ENCODE results near the gene GPRIN1. TPM values are rescaled to one million over a fixed set of nuclear protein-coding genes. Genes with fewer than 3 reads are reported as not detected.

Gene GPRIN1
- total and polyA plus RNA-seq, 4 donors: 0.23 to 0.50 (median 0.30) TPM; not detected in 1

DNA sequence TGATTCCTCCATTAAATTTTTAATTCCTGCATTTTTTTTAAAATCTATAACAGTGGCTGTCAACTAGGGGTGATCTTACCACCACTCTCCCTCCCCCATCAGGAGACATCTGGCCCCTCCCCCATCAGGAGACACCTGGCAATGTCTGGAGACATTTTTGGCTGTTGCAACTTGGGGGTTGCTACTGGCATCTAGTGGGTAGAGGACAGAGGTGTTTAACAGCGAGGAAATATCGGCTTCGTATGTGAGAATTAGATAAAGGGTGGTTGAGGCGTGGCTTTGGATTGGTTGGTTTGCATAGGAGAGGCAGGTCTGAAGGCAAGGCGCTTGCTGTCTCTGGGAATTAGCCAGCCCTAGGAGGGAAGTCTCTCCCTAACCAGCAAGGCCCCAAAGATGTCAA is 50.3 kb downstream of the GPRIN1 start:
- Histone ChIP-seq H3K36me3 (ENCODE audit: control insufficient read depth in 4 of 4, insufficient read depth in 3 of 4, low read depth in 1 of 4, low read length in 3 of 4) (no peaks in the 10 kb centered on the region), H3K9ac (ENCODE audit: low read depth in 1 of 2, low read length in 2 of 2) (no peak overlapping the region), H3K27me3 (ENCODE audit: control insufficient read depth in 4 of 4, insufficient read depth in 4 of 4, low read length in 3 of 4) (no peaks in the 10 kb centered on the region), H3K27ac (ENCODE audit: low read depth in 1 of 2, low read length in 2 of 2) (no peak overlapping the region), H3K9me3 (ENCODE audit: control insufficient read depth in 4 of 4, low read length in 3 of 4) (no peaks in the 10 kb centered on the region), H3K4me1 (ENCODE audit: control insufficient read depth in 4 of 4, insufficient read depth in 4 of 4, low read length in 3 of 4) (no peaks in the 10 kb centered on the region), H3K4me3 (ENCODE audit: low read depth in 1 of 3, low read length in 3 of 3) (no peak overlapping the region)
- no peak for TF ChIP-seq JUND (IDR thresholded peaks at IDR 0.05)
- no peak for TF ChIP-seq HNF4A (conservative IDR thresholded peaks at IDR 0.05)
- no peak for TF ChIP-seq YY1 (IDR thresholded peaks at IDR 0.05)
- no peak for TF ChIP-seq HNF4G (IDR thresholded peaks at IDR 0.05)
- TF ChIP-seq NR2F2 (IDR thresholded peaks at IDR 0.05): no peak
- TF ChIP-seq, protein P1, sequence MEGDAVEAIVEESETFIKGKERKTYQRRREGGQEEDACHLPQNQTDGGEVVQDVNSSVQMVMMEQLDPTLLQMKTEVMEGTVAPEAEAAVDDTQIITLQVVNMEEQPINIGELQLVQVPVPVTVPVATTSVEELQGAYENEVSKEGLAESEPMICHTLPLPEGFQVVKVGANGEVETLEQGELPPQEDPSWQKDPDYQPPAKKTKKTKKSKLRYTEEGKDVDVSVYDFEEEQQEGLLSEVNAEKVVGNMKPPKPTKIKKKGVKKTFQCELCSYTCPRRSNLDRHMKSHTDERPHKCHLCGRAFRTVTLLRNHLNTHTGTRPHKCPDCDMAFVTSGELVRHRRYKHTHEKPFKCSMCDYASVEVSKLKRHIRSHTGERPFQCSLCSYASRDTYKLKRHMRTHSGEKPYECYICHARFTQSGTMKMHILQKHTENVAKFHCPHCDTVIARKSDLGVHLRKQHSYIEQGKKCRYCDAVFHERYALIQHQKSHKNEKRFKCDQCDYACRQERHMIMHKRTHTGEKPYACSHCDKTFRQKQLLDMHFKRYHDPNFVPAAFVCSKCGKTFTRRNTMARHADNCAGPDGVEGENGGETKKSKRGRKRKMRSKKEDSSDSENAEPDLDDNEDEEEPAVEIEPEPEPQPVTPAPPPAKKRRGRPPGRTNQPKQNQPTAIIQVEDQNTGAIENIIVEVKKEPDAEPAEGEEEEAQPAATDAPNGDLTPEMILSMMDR (IDR thresholded peaks at IDR 0.05; ENCODE audit: low read depth, low read length, missing input control): no peak
- no peak for TF ChIP-seq GABPA (IDR thresholded peaks at IDR 0.05 in 1 of 2, conservative IDR thresholded peaks at IDR 0.05 in 1 of 2)
- TF ChIP-seq, protein P2, sequence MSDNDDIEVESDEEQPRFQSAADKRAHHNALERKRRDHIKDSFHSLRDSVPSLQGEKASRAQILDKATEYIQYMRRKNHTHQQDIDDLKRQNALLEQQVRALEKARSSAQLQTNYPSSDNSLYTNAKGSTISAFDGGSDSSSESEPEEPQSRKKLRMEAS (IDR thresholded peaks at IDR 0.05): no peak
- no peak for TF ChIP-seq RAD21 (IDR thresholded peaks at IDR 0.05)
- TF ChIP-seq EGR1 (IDR thresholded peaks at IDR 0.05; ENCODE audit: low read depth in 2 of 2): no peak
- TF ChIP-seq FOXA1 (IDR thresholded peaks at IDR 0.05): no peak
- no peak for TF ChIP-seq RXRA (IDR thresholded peaks at IDR 0.05)
- WGBS: 70% methylated on average over 5 of the region's 5 CpGs
- DNase-seq (ENCODE audit: low spot score): no peak

DNA sequence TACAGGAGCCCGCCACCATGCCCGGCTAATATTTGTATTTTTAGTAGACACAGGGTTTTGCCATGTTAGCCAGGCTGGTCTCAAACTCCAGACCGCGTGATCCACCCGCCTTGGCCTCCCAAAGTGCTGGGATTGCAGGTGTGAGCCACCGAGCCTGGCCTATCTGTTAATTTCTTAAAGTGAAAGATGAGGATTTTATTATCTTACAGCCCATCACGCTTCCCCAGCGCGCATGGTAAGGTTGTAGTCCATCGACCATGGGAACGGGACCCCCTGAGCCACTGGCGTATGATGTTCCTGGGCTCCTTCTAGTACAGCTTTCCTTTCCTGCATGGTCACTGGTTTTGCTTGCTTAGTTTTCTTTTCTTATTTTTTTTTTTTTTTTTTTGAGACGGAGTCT is 52.1 kb downstream of the GPRIN1 start:
- WGBS: 96% methylated on average over 13 of the region's 13 CpGs
- Histone ChIP-seq H3K9ac (ENCODE audit: low read depth in 1 of 2, low read length in 2 of 2) (no peak overlapping the region), H3K4me3 (ENCODE audit: low read depth in 1 of 3, low read length in 3 of 3) (no peak overlapping the region), H3K36me3 (ENCODE audit: control insufficient read depth in 4 of 4, insufficient read depth in 3 of 4, low read depth in 1 of 4, low read length in 3 of 4) (no peaks in the 10 kb centered on the region), H3K4me1 (ENCODE audit: control insufficient read depth in 4 of 4, insufficient read depth in 4 of 4, low read length in 3 of 4) (no peaks in the 10 kb centered on the region), H3K27me3 (ENCODE audit: control insufficient read depth in 4 of 4, insufficient read depth in 4 of 4, low read length in 3 of 4) (no peaks in the 10 kb centered on the region), H3K27ac (ENCODE audit: low read depth in 1 of 2, low read length in 2 of 2) (no peak overlapping the region), H3K9me3 (ENCODE audit: control insufficient read depth in 4 of 4, low read length in 3 of 4) (no peaks in the 10 kb centered on the region)
- no peak for DNase-seq (ENCODE audit: low spot score)
- TF ChIP-seq, protein P3, sequence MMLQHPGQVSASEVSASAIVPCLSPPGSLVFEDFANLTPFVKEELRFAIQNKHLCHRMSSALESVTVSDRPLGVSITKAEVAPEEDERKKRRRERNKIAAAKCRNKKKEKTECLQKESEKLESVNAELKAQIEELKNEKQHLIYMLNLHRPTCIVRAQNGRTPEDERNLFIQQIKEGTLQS (IDR thresholded peaks at IDR 0.05): no peak

DNA sequence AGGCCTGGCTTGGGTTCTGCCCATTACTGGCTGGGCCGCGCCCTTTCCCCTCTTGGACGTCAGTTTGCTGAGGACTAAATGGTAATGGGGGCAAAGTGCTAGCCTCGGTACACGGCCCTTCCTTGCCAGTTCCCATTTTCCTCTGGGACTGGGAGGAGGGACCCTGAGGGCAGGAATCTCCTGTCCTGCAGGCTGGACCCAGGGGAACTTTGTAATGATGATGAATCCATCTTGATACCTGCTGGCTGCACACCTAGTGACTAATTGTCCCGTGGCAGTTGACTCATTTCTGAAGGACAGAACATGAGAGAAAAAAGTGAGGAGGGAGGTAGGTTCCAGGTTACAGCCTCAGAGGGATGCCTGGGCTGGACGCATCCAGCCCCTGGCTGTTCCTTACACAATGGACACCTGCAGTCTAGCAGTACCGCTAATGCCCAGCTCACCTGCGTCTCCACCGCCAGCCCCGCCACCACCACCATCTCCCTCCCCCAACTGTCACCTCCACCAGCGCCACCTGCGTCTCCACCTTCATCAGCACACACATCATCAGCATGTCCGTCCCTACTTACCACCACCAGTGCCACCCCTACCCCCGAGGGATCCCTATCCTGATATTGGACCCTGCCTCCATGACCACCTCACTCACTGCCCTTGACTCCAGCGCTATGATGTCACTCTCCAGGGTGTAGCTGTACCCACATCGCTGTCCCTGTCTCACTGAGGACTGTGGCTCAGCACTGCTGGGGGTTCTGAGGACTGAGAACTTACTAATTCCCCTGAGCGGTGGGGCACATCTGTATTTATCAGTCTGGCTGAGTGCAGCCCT is 56.5 kb downstream of the GPRIN1 start:
- Histone ChIP-seq H3K36me3 (ENCODE audit: control insufficient read depth in 4 of 4, insufficient read depth in 3 of 4, low read depth in 1 of 4, low read length in 3 of 4) (no peaks in the 10 kb centered on the region), H3K27ac (ENCODE audit: low read depth in 1 of 2, low read length in 2 of 2) (no peak overlapping the region), H3K4me3 (ENCODE audit: low read depth in 1 of 3, low read length in 3 of 3) (no peak overlapping the region), H3K27me3 (ENCODE audit: control insufficient read depth in 4 of 4, insufficient read depth in 4 of 4, low read length in 3 of 4) (no peaks in the 10 kb centered on the region), H3K9me3 (ENCODE audit: control insufficient read depth in 4 of 4, low read length in 3 of 4) (no peaks in the 10 kb centered on the region), H3K4me1 (ENCODE audit: control insufficient read depth in 4 of 4, insufficient read depth in 4 of 4, low read length in 3 of 4) (peaks cover 0 to 18% (median 11%) of the 10 kb centered on the region in 4 donors), H3K9ac (ENCODE audit: low read depth in 1 of 2, low read length in 2 of 2) (no peak overlapping the region)
- 83% methylated on average over 18 of the region's 18 CpGs for WGBS
- no peak for TF ChIP-seq RXRA (IDR thresholded peaks at IDR 0.05)
- DNase-seq (ENCODE audit: low spot score): no peak

All from liver (tissue), 9 donors.